ENCODE results near the gene COL9A2.

The COL9A2 gene

GRCh38 chr1:40303051-40303771 is 13.9 kb downstream of the COL9A2 start:
- no CpG with 5 or more reads among the region's 38 CpGs for WGBS (ENCODE audit: insufficient coverage, insufficient read length)
- no peak for DNase-seq (ENCODE audit: low read depth, low spot score)
- H3K27me3 ChIP-seq (ENCODE audit: control insufficient read depth, insufficient read depth, low read length): no peaks in the 10 kb centered on the region
- no peak overlapping the region for H3K4me3 ChIP-seq (ENCODE audit: low read length)
- H3K36me3 ChIP-seq (ENCODE audit: control insufficient read depth, insufficient read depth, low read length): no peaks in the 10 kb centered on the region
- peaks cover 6% of the 10 kb centered on the region for H3K4me1 ChIP-seq (ENCODE audit: control insufficient read depth, insufficient read depth, low read length)
- no peak overlapping the region for H3K27ac ChIP-seq (ENCODE audit: low read length)
- H3K9me3 ChIP-seq (ENCODE audit: control insufficient read depth, insufficient read depth, low read length): no peaks in the 10 kb centered on the region

- Histone ChIP-seq H3K36me3 (ENCODE audit: control insufficient read depth, insufficient read depth, low read length) (no peaks in the 10 kb centered on the region), H3K4me1 (ENCODE audit: control insufficient read depth, insufficient read depth, low read length) (peaks cover 6% of the 10 kb centered on the region), H3K27me3 (ENCODE audit: control insufficient read depth, insufficient read depth, low read length) (no peaks in the 10 kb centered on the region), H3K4me3 (ENCODE audit: low read length) (no peak overlapping the region), H3K9me3 (ENCODE audit: control insufficient read depth, insufficient read depth, low read length) (no peaks in the 10 kb centered on the region), H3K27ac (ENCODE audit: low read length) (no peak overlapping the region)
- no peak for DNase-seq (ENCODE audit: low read depth, low spot score)
- no CpG with 5 or more reads among the region's 13 CpGs for WGBS (ENCODE audit: insufficient coverage, insufficient read length)
Measured at GRCh38 chr1:40302475-40302874, 14.6 kb downstream of the COL9A2 start.

DNA sequence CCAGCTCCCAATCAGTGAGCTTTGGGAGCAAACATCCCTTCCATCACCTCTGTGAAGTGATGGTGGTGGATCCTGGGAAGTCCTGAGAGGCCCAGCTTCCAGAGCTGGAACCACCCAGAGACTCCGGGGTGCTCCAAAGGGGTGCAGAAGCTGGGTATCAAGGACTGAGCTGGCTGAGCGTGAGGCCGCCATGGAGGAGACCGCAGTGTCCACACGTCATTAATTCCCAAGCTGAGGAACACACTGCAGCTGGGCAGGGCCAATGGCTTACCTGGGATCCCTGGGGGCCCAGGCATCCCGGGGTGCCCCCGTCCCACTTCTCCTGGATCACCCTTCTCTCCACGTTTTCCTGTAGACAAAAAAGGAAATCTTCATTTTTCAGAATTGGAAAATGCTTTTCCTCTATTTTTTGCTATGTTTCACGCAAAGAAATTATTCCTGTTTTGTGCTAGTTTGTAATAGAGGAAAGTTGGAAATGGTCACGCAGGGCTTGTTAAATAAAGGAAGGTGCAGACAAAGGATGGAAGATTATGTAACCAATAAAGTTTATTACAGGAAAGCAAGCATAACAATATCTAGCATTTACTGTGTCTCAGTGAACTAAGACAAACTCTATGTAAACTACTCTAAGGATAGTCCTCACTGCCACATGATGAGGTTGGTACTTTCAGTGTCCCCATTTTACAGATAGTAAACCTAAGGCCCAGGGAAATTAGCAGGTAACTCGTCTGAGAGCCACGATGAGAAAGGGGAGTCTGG is 15.4 kb downstream of the COL9A2 start:
- Histone ChIP-seq H3K9me3 (ENCODE audit: control insufficient read depth, insufficient read depth, low read length) (no peaks in the 10 kb centered on the region), H3K36me3 (ENCODE audit: control insufficient read depth, insufficient read depth, low read length) (no peaks in the 10 kb centered on the region), H3K4me1 (ENCODE audit: control insufficient read depth, insufficient read depth, low read length) (peaks cover 6% of the 10 kb centered on the region), H3K27me3 (ENCODE audit: control insufficient read depth, insufficient read depth, low read length) (no peaks in the 10 kb centered on the region), H3K4me3 (ENCODE audit: low read length) (no peak overlapping the region), H3K27ac (ENCODE audit: low read length) (no peak overlapping the region)
- no peak for DNase-seq (ENCODE audit: low read depth, low spot score)
- no CpG with 5 or more reads among the region's 12 CpGs for WGBS (ENCODE audit: insufficient coverage, insufficient read length)

DNA sequence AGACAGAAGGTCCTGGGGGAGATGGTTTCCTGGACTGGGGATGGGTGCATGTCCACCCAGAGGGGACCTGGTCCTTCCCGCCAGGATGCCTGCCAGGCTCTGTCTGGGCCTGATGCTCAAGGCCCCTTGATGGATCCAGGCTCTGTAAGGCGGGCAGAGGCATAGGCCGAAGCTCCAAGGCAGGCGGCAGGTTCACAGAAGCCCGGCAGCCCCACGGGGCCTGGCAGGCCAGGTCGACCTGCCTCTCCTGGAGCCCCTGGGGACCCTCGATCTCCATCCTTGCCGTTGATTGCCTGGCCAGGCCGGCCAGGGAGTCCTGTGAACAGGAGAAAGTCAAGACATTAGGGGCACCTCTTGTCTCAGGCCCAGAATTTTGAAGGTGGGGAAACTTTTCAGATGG is 16.0 kb downstream of the COL9A2 start:
- DNase-seq (ENCODE audit: low read depth, low spot score): no peak
- H3K36me3 ChIP-seq (ENCODE audit: control insufficient read depth, insufficient read depth, low read length): no peaks in the 10 kb centered on the region
- no CpG with 5 or more reads among the region's 10 CpGs for WGBS (ENCODE audit: insufficient coverage, insufficient read length)
- H3K27me3 ChIP-seq (ENCODE audit: control insufficient read depth, insufficient read depth, low read length): no peaks in the 10 kb centered on the region
- H3K4me3 ChIP-seq (ENCODE audit: low read length): no peak overlapping the region
- H3K27ac ChIP-seq (ENCODE audit: low read length): no peak overlapping the region
- no peaks in the 10 kb centered on the region for H3K9me3 ChIP-seq (ENCODE audit: control insufficient read depth, insufficient read depth, low read length)
- H3K4me1 ChIP-seq (ENCODE audit: control insufficient read depth, insufficient read depth, low read length): peaks cover 6% of the 10 kb centered on the region

DNA sequence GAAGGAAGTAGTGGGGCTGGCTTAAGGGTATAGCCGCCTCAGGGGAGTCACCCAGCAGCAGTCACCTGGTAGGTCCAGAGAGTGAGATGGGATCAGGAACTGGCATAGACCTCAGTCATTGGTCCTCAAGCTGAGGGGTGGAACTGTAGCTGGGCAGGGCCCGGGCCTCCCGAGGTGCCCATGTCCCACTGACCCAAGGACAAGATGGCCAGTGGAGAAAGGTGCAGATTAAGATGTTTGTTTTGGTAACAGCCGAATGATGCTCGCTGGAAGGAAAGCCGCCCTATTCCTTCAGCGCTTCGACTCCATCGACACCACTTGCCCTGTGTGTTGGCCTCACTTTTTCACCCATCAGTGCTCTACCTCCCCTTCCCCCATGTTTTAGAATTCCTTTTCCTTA is 16.4 kb downstream of the COL9A2 start:
- H3K4me1 ChIP-seq (ENCODE audit: control insufficient read depth, insufficient read depth, low read length): peaks cover 6% of the 10 kb centered on the region
- no peak overlapping the region for H3K27ac ChIP-seq (ENCODE audit: low read length)
- no peak overlapping the region for H3K4me3 ChIP-seq (ENCODE audit: low read length)
- DNase-seq (ENCODE audit: low read depth, low spot score): no peak
- H3K27me3 ChIP-seq (ENCODE audit: control insufficient read depth, insufficient read depth, low read length): no peaks in the 10 kb centered on the region
- no peaks in the 10 kb centered on the region for H3K36me3 ChIP-seq (ENCODE audit: control insufficient read depth, insufficient read depth, low read length)
- no peaks in the 10 kb centered on the region for H3K9me3 ChIP-seq (ENCODE audit: control insufficient read depth, insufficient read depth, low read length)
- no CpG with 5 or more reads among the region's 9 CpGs for WGBS (ENCODE audit: insufficient coverage, insufficient read length)

GRCh38 chr1:40300249-40300567 is 16.9 kb downstream of the COL9A2 start:
- no CpG with 5 or more reads among the region's 1 CpG for WGBS (ENCODE audit: insufficient coverage, insufficient read length)
- H3K9me3 ChIP-seq (ENCODE audit: control insufficient read depth, insufficient read depth, low read length): no peaks in the 10 kb centered on the region
- peaks cover 6% of the 10 kb centered on the region for H3K4me1 ChIP-seq (ENCODE audit: control insufficient read depth, insufficient read depth, low read length)
- H3K27me3 ChIP-seq (ENCODE audit: control insufficient read depth, insufficient read depth, low read length): no peaks in the 10 kb centered on the region
- no peaks in the 10 kb centered on the region for H3K36me3 ChIP-seq (ENCODE audit: control insufficient read depth, insufficient read depth, low read length)
- no peak for DNase-seq (ENCODE audit: low read depth, low spot score)
- H3K4me3 ChIP-seq (ENCODE audit: low read length): no peak overlapping the region
- H3K27ac ChIP-seq (ENCODE audit: low read length): no peak overlapping the region

- Histone ChIP-seq H3K9me3 (ENCODE audit: control insufficient read depth, insufficient read depth, low read length) (no peaks in the 10 kb centered on the region), H3K27me3 (ENCODE audit: control insufficient read depth, insufficient read depth, low read length) (no peaks in the 10 kb centered on the region), H3K36me3 (ENCODE audit: control insufficient read depth, insufficient read depth, low read length) (no peaks in the 10 kb centered on the region), H3K4me3 (ENCODE audit: low read length) (no peak overlapping the region), H3K4me1 (ENCODE audit: control insufficient read depth, insufficient read depth, low read length) (peaks cover 6% of the 10 kb centered on the region), H3K27ac (ENCODE audit: low read length) (no peak overlapping the region)
- no peak for DNase-seq (ENCODE audit: low read depth, low spot score)
- WGBS (ENCODE audit: insufficient coverage, insufficient read length): no CpG with 5 or more reads among the region's 8 CpGs
Measured at GRCh38 chr1:40299366-40300248, 17.5 kb downstream of the COL9A2 start.

DNA sequence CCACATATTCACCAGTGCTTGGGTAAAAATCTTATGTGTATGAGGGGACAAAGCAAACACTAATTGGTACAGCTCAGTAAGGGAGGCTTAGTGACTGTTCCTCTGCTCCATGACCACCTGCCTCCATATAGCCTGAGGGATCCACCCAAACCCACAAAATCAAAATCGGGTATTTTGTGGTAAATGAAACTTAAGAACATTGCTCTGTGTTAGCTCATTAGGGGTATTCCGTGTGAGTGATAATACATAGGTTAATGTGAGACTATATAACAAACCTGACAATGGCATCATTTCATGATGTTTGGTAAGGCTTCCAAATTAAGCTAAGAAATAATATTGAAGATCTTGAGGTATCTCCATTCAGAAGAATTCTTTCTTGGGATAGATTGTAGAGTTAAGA is 25.8 kb downstream of the COL9A2 start:
- no peaks in the 10 kb centered on the region; the same call in 1 of the 2 replicates for H3K36me3 ChIP-seq (ENCODE audit: control insufficient read depth, insufficient read depth, low read length)
- DNase-seq (ENCODE audit: low read depth, low spot score): no peak
- no CpG with 5 or more reads among the region's 2 CpGs for WGBS (ENCODE audit: insufficient coverage, insufficient read length)

DNA sequence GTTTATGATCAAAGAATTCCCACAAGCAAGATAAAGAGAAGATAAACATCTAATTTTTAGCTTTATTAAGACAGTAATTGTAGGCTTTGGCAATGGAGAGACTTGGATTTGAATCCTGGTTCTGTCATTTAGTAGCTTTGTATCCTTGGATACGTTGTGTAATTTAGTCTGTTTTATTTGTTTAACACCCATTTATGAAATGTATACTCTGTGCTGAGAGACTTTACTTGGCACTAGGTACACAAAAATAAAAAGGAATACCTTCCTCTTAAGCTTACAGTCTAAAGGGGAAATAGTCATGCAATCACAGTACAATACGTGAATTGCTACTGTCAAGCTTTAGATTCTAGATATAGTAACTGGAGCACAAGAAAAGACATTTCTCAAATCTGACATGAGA is 35.2 kb downstream of the COL9A2 start:
- Histone ChIP-seq H3K27ac (ENCODE audit: low read length) (no peak overlapping the region), H3K27me3 (ENCODE audit: control insufficient read depth, insufficient read depth, low read length) (no peaks in the 10 kb centered on the region), H3K36me3 (ENCODE audit: control insufficient read depth, insufficient read depth, low read length) (no peaks in the 10 kb centered on the region)

More for the DNA sequence above, 25.8 kb downstream of the COL9A2 start:
- H3K4me3 ChIP-seq (ENCODE audit: low read length): no peak overlapping the region
- no peaks in the 10 kb centered on the region for H3K4me1 ChIP-seq (ENCODE audit: control insufficient read depth, insufficient read depth, low read length)
- no peaks in the 10 kb centered on the region for H3K9me3 ChIP-seq (ENCODE audit: control insufficient read depth, insufficient read depth, low read length)
- no peak overlapping the region for H3K27ac ChIP-seq (ENCODE audit: low read length)
- no peaks in the 10 kb centered on the region for H3K27me3 ChIP-seq (ENCODE audit: control insufficient read depth, insufficient read depth, low read length)

DNA sequence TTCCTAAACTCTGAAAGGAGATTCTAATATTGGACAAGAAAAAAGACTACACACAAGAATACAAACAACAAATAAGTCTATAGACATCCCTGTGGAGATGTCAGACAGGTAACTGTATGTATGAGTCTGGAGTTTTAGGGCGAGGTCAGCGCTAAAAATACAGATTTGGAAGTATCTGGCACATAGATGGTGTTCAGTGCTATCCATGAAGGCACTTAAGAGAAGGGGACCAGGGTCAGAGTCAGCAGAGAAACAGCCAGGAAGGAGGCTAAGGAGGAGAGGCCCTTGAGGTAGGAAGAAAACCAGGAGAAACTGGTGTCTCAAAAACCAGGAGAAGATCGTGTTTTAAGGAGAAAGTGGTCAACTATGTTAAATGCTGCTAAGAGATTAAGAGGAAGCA is 41.0 kb downstream of the COL9A2 start:
- H3K36me3 ChIP-seq (ENCODE audit: control insufficient read depth, insufficient read depth, low read length): peaks cover 3% of the 10 kb centered on the region; the same call in 1 of the 2 replicates
- DNase-seq (ENCODE audit: low read depth, low spot score): no peak
- WGBS (ENCODE audit: insufficient coverage, insufficient read length): no CpG with 5 or more reads among the region's 3 CpGs

More for the DNA sequence above, 35.2 kb downstream of the COL9A2 start:
- DNase-seq (ENCODE audit: low read depth, low spot score): no peak
- Histone ChIP-seq H3K4me1 (ENCODE audit: control insufficient read depth, insufficient read depth, low read length) (no peaks in the 10 kb centered on the region), H3K9me3 (ENCODE audit: control insufficient read depth, insufficient read depth, low read length) (no peaks in the 10 kb centered on the region), H3K4me3 (ENCODE audit: low read length) (no peak overlapping the region)
- no CpG with 5 or more reads among the region's 2 CpGs for WGBS (ENCODE audit: insufficient coverage, insufficient read length)

More for the DNA sequence above, 41.0 kb downstream of the COL9A2 start:
- H3K4me3 ChIP-seq (ENCODE audit: low read length): no peak overlapping the region
- H3K4me1 ChIP-seq (ENCODE audit: control insufficient read depth, insufficient read depth, low read length): no peaks in the 10 kb centered on the region
- no peaks in the 10 kb centered on the region for H3K9me3 ChIP-seq (ENCODE audit: control insufficient read depth, insufficient read depth, low read length)
- H3K27ac ChIP-seq (ENCODE audit: low read length): no peak overlapping the region
- no peaks in the 10 kb centered on the region for H3K27me3 ChIP-seq (ENCODE audit: control insufficient read depth, insufficient read depth, low read length)
